GM18868 (cell line): ENCODE results near the gene ADGRA3.
"Not testable (repeated sequence)": the region's sequence is repeated elsewhere in the genome, so short reads cannot be mapped to it uniquely, and the experiment has no call there.

Experiments
- ATAC-seq: cut with Tn5 transposase; IDR thresholded peaks from one replicate; pipeline ENCODE4 v1.9.1; 2021; ENCODE audit warnings: mild to moderate bottlenecking, moderate library complexity; ENCODE audit not compliant: unreplicated experiment

Gene ADGRA3

DNA sequence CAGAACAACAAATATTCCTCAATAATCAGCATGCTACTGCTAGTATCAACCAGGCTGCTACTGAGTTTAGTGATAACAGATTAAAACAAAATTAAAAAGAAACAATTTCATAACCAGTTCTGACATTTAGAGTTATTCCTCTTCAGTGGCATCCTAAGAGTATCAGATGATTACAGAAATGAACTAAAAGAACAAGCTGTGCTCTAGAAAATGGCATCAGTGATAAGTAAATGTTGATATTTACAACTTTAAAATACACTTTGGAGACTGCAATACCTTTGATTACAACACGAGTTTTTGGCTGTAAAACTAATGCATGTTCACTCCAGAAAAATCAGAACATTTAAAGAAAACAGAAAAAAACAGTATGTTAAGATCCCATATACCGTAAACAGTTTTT, 72.9 kb downstream of the ADGRA3 start:
- no peak for ATAC-seq

DNA sequence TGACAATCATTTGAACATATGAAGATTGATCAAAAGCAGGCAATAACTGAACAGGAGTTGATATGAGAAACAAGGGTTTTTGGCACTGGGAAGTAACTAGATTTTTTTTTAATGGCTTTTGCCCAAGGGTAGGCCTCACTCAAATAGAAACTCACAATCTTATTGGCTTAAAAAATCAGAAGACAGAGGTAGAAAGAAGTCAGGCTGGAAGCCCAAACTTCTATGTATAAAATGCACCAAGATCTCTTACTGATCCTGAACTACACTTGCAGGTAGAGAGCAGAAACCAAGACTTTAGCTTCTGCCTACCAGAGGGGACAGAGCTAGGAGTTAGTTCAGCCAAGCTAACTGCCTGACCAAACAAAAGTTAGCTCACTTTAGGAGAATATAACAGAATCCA, 74.9 kb downstream of the ADGRA3 start:
- ATAC-seq, result no peak

DNA sequence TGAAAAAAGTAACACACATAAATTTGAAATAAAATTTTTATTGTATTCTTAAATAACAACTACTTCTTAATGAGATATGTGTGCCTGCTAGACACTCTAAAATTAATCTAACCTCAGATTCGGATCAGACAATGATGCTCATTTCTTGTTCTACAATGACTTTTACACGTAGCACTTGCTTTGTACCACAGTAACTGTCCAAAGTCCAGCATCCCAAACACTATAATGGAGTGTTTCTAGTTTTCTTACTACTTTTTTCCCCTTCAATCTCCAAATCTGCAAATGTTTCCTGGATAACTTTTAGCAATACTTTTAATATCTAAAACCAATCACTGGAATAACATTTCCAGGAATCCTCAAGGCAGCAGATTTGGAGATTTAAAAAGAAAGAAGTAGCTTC, 75.9 kb downstream of the ADGRA3 start:
- no peak for ATAC-seq

DNA sequence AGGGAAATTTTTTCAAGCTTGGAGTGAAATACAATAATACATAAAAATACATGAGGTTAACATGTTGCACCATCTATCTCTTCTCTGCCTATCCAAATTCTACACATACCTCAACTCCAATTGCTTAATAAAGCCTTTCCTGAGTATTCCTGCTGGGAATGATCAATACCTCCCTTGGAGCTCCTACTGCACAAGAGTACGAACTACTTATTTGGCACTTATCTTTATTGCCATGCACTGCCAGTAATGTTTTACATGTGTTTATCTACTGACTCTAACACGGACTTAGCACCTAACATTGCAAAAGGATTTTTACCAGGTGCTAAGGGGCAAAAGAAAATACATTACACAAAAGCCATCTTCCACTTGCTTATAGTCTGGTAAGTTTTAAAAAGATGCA, 80.2 kb downstream of the ADGRA3 start:
- ATAC-seq, result no peak

DNA sequence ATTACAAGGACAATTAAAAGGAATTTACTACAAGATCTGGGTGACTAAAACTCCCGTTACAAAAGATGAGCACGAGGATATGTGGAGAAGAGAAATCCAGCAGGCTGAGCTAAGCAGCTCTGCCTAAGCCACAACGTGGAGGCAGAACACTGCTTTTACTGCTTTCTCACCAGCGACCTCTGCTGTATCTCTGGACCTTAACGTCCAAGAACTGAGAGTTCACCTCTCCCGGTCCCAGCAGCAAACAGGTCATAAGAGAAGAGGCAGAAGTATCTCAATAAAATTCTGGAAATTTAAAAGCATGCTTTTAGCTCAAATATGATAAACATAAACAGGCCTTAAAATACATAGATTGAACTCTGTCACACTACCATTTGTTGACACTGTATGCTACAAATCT, 81.0 kb downstream of the ADGRA3 start:
- ATAC-seq, result peak; percentile 52

DNA sequence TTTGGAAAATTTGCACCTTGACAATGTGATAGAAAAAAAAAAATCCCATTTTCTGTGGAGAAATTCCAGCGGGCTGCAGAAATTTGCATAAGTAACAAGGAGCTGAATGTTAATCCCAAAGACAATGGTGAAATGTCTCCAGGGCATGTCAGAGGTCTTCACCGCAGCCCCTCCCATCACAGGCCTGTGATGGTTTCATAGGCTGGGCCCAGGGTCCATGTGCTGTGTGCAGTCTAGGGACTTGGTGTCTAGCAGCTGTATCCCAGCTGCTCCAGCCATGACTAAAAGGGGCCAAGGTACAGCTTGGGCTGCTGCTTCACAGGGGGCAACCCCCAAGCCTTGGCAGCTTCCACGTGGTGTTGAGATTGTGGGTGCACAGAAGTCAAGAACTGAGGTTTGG, 85.2 kb downstream of the ADGRA3 start:
- ATAC-seq, result no peak

DNA sequence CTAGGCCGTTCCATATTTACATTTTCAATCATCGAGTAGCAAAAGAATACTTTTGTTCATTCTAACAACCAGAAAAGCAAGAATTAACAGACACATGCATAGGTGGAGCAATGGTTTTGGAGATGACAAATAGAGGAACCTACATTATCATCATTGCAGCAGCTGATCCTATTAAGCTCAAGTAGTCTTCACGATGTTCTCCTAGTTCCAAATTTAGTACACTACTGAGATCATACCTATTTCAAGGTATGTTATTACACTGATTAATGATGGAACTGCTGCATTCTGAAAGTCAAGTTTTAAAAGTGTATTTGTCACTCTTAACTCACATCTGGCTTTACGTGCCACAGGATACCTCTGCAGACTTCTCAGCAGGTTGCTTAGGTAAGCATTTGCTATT, 87.4 kb downstream of the ADGRA3 start:
- ATAC-seq, result no peak

DNA sequence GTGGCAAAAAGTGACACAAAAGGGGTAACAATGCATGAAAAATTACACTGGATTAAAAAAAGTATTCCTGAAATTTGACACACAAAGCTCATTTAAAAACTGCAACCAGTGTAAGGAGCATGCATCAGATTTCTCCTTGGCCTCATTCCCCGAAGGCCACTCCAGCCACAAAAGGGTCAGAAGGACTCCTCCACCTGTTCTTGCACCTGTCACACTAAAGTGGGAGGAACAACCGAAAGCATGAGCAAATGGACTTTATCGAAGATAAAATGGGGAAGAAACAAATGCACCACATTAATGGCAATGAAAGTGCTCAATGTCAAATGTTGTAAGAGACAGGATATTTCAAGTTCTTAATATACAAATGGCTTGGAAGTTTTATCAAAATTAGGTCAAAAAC, 88.2 kb downstream of the ADGRA3 start:
- ATAC-seq, result no peak

DNA sequence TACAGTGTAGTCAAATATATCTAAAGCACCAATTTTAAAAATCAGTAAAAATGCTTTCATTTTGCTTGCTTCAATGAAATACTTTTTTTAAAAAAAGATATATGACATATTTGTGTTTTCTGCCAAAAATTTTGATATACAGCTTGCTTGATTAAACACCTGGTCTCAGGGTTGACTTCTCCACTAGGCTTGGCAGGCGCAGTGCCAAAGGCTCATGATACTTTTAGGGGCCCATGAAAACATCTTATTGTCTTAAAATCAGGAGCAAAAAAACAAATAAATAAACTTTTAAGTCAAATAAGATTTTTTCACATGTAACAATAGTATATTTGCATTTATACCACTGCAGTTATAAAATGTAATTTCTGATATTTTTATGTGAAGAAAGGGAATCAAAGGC, 95.6 kb downstream of the ADGRA3 start:
- no peak for ATAC-seq

DNA sequence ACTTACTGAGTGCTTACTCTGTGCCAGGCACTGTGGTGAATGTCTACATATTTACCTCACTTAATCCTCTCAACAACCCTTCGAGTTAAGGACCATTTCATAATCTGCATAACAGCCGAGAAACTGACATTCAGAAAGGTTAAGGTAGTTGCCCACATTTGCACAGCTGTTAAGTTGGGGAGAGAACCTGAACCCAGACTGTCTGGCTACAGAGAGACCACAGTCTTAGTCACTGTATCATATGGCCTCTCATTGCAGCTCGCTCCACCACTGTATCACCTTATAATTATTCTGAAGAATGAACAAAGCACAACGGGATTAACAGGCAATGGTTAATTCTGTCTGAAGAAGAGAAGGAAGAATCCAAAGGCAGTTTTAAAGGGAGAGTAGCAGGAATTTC, 98.5 kb downstream of the ADGRA3 start:
- ATAC-seq, result no peak

DNA sequence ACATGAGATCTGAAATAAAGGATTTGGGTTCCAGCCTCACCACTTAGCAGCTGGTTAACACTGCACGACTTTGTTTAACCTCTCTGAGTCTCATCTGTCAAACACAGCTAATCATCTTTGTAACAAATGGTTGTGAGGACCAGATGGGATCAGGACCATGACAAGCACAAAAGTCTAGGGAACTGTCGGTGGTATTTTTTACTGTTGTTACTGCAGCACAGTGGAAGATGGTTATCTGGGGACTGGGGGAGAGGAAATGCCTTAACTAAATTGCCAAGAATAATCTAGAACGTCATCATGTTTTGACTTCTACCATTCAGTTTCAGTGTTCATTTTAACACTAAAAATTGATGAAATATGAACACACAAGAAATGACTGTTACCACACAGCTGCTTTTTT, 99.5 kb downstream of the ADGRA3 start:
- ATAC-seq, result no peak

DNA sequence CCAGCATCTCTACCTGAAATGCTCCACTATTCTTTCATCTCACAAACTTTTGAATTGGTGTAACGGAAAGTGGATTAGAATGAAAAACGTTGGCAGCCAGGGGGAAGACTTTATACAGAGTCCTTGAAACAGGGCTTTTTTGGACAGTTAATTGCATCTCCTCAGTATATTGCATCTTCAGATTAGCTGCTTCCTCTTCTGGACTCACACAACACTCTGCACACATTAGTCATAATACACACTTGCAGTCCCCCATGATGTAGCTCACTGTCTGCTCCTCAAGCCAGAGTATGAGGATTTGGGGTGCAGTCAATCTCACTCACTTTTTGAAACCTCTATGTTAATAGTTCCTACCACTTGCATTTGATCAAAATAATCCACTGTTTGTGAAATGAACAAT, 101.0 kb downstream of the ADGRA3 start:
- no peak for ATAC-seq

DNA sequence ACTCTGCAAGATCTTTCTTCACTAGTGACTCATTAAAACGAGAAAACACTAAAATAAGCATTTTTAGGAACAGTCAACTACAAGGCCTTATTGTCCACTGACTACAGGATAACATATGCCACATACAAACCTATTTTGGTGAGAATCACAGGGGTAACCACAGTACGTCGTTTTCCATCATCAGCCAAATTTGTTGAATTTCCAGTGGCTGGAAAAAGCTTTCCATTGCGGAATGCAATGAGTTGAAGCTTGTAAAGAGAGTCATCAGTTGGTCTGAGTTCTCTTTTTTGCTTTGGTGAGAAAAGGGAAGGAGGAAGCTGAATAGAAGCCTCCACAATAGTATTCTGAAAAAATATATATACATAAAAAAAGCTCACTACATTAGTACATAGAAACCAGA, 102.4 kb downstream of the ADGRA3 start:
- no peak for ATAC-seq

DNA sequence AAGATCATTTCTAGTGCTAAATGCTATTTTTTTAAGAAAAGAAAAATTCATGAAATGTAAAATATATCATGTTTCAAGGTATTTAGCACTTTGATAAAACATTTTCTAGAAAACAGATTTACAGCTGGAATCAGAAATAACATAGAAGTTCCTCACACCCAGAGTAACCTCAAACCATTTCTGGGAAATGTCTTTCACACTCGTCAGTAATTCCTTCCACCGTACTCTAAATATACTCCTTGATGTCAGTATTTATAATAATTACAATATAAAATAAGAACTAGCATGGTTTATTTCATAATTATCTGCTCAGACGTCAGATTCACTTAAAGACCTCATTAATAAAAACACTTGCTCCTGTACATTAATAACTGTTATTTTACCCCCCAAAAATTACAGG, 103.9 kb downstream of the ADGRA3 start:
- ATAC-seq, result no peak

DNA sequence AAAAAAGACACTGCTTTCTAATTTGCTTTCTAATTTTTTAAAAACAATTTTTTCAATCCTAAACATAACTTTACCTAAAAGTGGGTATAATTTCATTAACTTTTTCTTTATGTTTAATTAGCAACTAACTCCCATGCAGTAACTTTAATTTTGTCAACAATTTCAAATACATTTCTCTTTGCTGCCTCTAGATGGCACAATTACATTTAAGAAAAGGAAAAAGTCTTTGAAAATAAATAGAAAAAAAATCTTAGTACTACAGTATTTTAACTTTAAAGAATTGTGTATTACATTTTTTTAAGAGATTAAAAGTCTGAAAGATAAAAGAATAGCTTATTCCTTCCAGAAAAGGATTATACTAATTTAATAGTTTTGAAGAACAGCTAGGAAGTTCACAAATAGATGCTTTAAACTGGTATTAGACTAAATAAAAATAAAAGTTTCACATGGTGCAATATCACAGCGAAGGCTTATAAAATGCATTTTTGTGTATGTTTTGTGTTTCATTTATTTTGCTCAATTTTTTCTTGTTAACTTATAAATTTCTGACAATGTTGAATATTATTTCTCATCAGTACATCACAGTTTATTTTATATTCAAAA, 105.1 kb downstream of the ADGRA3 start:
- ATAC-seq, result no peak

DNA sequence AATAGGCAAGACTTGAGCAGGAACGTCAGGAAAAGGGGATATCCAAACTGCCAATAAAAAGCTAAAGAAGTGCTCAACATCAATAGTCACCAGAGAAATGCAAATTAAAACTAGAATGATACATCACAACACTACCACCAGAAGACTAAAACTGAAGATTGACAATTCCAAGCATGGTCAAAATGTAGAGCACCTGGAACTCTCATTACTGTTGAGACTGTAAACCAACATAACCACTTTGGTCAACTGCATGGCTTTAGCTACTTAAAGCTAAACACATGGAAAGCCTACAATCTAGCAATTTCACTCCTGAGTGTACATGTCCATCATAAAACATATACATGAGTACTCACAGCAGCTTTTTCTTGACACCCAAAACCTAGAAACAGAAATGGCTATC, 107.4 kb downstream of the ADGRA3 start:
- no peak for ATAC-seq

DNA sequence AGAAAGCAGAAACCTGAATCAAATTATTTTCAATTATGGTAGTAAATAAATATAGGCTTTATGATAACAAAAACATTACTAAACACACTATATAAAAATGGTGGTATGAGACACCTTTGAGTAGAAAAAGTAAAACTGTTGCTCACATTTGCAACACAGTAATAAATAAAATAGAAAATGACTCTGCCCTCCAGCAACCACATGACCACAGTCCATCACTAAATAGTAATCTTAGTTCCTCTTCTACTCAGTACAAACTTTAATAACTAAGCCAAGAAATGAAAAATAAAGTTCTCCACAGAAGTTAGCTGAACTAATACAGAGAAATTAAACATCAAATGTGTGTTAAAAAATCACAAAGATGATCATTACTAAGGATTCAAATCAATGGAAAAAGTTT, 108.5 kb downstream of the ADGRA3 start:
- ATAC-seq, result no peak

DNA sequence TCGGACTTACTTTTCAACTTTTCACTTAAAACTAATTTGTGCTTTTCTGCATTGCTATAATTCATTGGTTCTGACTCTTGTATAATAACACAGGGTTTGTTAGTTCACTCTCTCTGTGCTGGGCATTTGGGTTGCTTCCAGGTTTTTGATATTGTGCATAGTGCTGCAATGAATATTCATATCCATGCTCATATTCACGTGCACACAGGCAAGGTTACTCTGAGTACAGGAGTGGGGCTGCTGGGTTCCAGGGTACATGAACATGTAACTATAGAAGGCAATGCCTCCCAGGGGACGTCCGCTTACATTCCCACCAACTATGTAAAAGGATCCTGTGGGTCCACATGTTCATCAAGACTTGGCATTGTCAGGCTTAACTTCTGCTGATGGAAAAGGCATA, 117.2 kb downstream of the ADGRA3 start:
- no peak for ATAC-seq

DNA sequence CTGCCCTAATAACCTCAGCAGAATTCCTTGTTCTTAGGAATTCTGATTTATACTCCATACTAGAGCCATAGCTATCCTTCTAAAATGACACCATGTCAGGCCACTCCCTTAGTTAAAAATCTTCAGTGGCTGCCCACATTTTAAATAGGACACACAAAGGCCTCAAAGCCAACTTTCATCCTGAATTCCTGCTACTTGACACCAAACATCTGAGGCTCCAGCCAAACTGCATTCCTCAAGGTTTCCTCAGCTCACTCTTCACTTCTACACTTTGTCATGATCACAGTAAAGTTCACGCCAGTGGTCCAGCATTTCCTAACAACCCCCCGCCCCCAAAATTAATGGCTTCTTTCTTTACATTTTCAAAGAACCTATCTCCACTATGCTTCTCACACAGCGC, 124.3 kb downstream of the ADGRA3 start:
- no peak for ATAC-seq

DNA sequence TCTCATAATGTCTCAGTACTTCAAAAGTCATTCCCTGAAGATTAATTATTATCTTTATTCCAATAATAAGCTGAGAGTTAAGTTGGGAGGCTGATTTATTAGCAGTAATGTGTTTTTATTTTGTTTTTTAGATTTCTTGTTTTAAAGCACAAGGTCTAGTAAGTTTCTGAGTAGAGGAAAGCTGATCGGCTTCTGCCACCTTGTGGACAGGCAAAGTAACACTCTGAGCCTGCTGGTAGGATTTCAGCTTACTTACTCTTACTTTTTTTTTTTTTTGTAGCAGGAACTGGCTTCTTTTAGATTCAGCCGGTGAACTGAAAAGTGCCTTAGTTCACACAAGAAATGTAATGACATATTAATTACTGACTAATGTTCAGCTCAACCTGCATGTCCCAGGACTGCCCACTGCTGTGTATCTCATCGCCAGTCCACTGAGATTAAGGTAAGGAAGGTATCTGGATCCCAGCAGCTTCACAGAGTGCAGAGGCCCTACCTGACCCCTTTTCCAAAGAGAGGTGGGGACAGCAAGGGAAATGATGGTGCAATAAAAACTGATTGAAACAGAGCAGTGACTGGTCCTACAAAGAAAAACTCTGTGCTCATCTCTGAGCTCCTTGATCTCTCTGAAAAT, 126.5 kb downstream of the ADGRA3 start:
- ATAC-seq, result peak; percentile 94

DNA sequence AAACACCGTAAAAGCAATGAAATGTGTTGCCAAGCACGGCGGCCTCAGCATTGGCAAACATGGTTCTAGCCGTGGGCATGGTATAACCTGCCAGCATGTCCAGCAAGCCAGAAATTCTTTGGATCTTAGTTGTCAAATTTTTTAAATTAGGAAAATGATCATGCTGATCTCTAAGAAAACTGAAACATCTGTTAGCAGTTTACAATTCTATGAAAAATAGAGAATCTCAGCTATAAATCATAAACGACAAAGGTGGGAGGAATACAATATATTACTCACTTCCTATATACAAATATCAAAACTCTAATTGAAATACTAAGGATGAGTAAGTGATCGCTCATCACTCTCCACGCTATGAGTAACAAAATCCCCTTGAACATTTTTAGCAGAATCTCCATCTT, 130.3 kb downstream of the ADGRA3 start:
- ATAC-seq, result no peak

DNA sequence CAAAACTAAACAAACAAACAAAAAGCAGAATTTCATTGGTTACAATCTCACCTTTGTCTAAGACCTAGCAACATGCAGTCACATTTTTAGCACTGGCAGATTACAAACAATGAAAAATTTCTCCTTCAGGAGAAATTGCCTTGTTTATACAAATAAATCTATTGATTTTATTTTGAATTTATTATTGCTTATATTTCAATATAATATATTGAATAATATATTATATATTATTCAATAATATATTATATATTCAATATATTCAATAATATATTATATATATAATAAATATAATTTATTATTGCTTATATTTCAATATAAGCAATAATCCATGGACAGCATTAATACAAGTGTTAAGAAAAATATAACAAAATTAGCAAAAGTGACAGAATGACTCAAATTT, 131.7 kb downstream of the ADGRA3 start:
- no peak for ATAC-seq

DNA sequence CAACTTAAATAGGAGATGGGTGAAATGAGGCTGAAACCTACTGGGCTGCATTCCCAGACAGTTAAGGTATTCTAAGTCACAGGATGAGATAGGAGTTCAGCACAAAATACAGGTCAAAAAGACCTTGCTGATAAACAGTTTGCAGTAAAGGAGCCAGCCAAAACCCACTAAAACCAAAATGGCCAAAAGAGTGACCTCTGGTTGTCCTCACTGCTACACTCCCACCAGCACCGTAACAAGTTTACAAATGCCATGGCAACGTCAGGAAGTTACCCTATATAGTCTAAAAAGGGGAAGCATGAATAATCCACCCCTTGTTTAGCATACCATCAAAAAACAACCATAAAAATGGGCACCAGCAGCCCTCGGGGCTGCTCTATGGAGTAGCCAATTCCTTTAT, 133.7 kb downstream of the ADGRA3 start:
- ATAC-seq, result not testable (repeated sequence)
